GM12878 (cell line): Measurements from ENCODE around the gene MTO1. TPM values are rescaled to one million over a fixed set of nuclear protein-coding genes. Genes with fewer than 3 reads are reported as not detected.

ENCODE experiments used
- ATAC-seq: fragments of 200-7000 bp; cut with Tn5 transposase; 3 replicates; pipeline ENCODE4 v1.9.1; 2020; ENCODE audit warnings: mild to moderate bottlenecking, moderate library complexity
- BruUV-seq: library from RNA; stranded (reverse); fragments of 400-500 nt; replicated peaks from 2 replicates; lab custom pipeline; 2021; lab: Mats Ljungman, UMichigan
- CTCF ChIA-PET: fragments of 300-600 bp; sonication (Branson Sonifier 250); formaldehyde crosslinking; extraction: SDS; loops from one replicate; lab custom pipeline; 2021; ENCODE audit warnings: inconsistent platforms; lab: Yijun Ruan, JAX
- POLR2A ChIA-PET: fragments of 350-600 bp; formaldehyde crosslinking; extraction: SDS; loops from one replicate; lab custom pipeline; 2021; ENCODE audit warnings: inconsistent platforms; lab: Charles Lee
- RAD21 ChIA-PET: fragments of 300-600 bp; sonication (Branson Sonifier 250); formaldehyde crosslinking; loops from one replicate; lab custom pipeline; 2023; ENCODE audit warnings: antibody characterized with exemption; ENCODE audit not compliant: unreplicated experiment; lab: Charles Lee
- SMC1A ChIA-PET: fragments of 300-600 bp; sonication (Branson Sonifier 250); formaldehyde crosslinking; loops from one replicate; lab custom pipeline; 2023; ENCODE audit not compliant: unreplicated experiment, uncharacterized antibody; lab: Charles Lee
- DNase-seq: peaks from one replicate; pipeline ENCODE4 v3.0.0-alpha.2; 2011; ENCODE audit warnings: low read depth, low spot score
- FAIRE-seq: peaks from 3 replicates; lab custom pipeline; 2011; peaks lifted over from hg19 to GRCh38; lab: Jason Lieb, UNC
- H2AFZ ChIP-seq: 2 replicates; pipeline ENCODE4 v1.6.0; 2011; ENCODE audit warnings: low read depth, low read length, control low read depth; ENCODE audit not compliant: control insufficient read depth
- H3K27ac ChIP-seq: 2 replicates; pipeline ENCODE4 v1.5.1; 2011; ENCODE audit warnings: control low read depth; ENCODE audit not compliant: control insufficient read depth, insufficient read depth
- H3K27me3 ChIP-seq, 2 experiments: replicated peaks in 1 of 2; 2 replicates each; pipeline versions ENCODE4 v1.6.0 to v1.6.1; 2011; ENCODE audit warnings: low read length in 1 of 2; ENCODE audit not compliant: control insufficient read depth in 2 of 2, insufficient read depth in 2 of 2
- H3K36me3 ChIP-seq, 2 experiments: 2 replicates each; pipeline ENCODE4 v1.5.1; 2011; ENCODE audit warnings: low read length in 1 of 2; ENCODE audit not compliant: control insufficient read depth in 2 of 2, insufficient read depth in 2 of 2
- H3K4me1 ChIP-seq: 2 replicates; pipeline ENCODE4 v1.6.1; 2011; ENCODE audit warnings: mild to moderate bottlenecking, low read length, moderate library complexity, mixed read lengths; ENCODE audit not compliant: control insufficient read depth, insufficient read depth
- H3K4me2 ChIP-seq: 2 replicates; pipeline ENCODE4 v1.6.0; 2011; ENCODE audit warnings: control low read depth; ENCODE audit not compliant: control insufficient read depth, insufficient read depth
- H3K4me3 ChIP-seq: fragments of 200-600 bp; sonication (generic); 2 replicates; pipeline ENCODE4 v1.5.1; 2016
- H3K79me2 ChIP-seq: 2 replicates; pipeline ENCODE4 v1.6.0; 2011; ENCODE audit warnings: low read length; ENCODE audit not compliant: control insufficient read depth, insufficient read depth
- H3K9ac ChIP-seq: 2 replicates; pipeline ENCODE4 v1.8.0; 2011; ENCODE audit warnings: low read length, control low read depth, mixed read lengths; ENCODE audit not compliant: control insufficient read depth, insufficient read depth
- H3K9me3 ChIP-seq: replicated peaks from 3 replicates; pipeline ENCODE4 v1.5.1; 2011; ENCODE audit warnings: mild to moderate bottlenecking, low read length; ENCODE audit not compliant: control insufficient read depth, insufficient read depth
- H4K20me1 ChIP-seq: 2 replicates; pipeline ENCODE4 v1.6.0; 2011; ENCODE audit not compliant: control insufficient read depth, insufficient read depth
- BACH1 ChIP-seq: fragments of 450-650 bp; IDR thresholded peaks from 2 replicates; pipeline ENCODE4 v1.6.1; 2017; ENCODE audit warnings: mild to moderate bottlenecking, borderline replicate concordance
- CREM ChIP-seq: IDR thresholded peaks from 2 replicates; pipeline ENCODE4 v1.6.1; 2014; ENCODE audit warnings: antibody characterized with exemption, low read depth
- E4F1 ChIP-seq: fragments of 450-650 bp; IDR thresholded peaks from 2 replicates; pipeline ENCODE4 v1.6.1; 2018; ENCODE audit warnings: borderline replicate concordance, mild to moderate bottlenecking; ENCODE audit not compliant: partially characterized antibody
- ETV6 ChIP-seq, 2 experiments: fragments of 450-650 bp in 1 of 2; IDR thresholded peaks in 1 of 2; conservative IDR thresholded peaks in 1 of 2; 2 replicates each; pipeline ENCODE4 v1.6.1; 2014; ENCODE audit warnings: antibody characterized with exemption in 1 of 2, borderline replicate concordance in 1 of 2, low read depth in 1 of 2, mild to moderate bottlenecking in 1 of 2, moderate library complexity in 1 of 2
- EZH2 ChIP-seq: IDR thresholded peaks from 2 replicates; pipeline ENCODE4 v1.6.1; 2012; ENCODE audit warnings: low read depth, mild to moderate bottlenecking, control low read depth, inconsistent platforms, low read length, borderline replicate concordance; ENCODE audit not compliant: control insufficient read depth
- MAX ChIP-seq: IDR thresholded peaks from 2 replicates; pipeline ENCODE4 v1.6.1; 2012; ENCODE audit warnings: low read depth, low read length, improper control_type of control experiment
- MEF2B ChIP-seq: fragments of 450-650 bp; IDR thresholded peaks from 2 replicates; pipeline ENCODE4 v1.6.1; 2018; ENCODE audit warnings: mild to moderate bottlenecking, moderate library complexity; ENCODE audit not compliant: partially characterized antibody, poor library complexity, severe bottlenecking
- MYC ChIP-seq: IDR thresholded peaks from 2 replicates; pipeline ENCODE4 v1.6.1; 2011; ENCODE audit warnings: mild to moderate bottlenecking, low read length, moderate library complexity, inconsistent platforms; ENCODE audit not compliant: insufficient read depth, insufficient replicate concordance, insufficient read length, severe bottlenecking
- SMAD1 ChIP-seq: fragments of 450-650 bp; IDR thresholded peaks from 2 replicates; pipeline ENCODE4 v1.6.1; 2018; ENCODE audit warnings: mild to moderate bottlenecking, low read depth; ENCODE audit not compliant: partially characterized antibody
- SP1 ChIP-seq: IDR thresholded peaks from one replicate; pipeline ENCODE4 v1.6.1; 2011; ENCODE audit warnings: low read depth, low read length
- TARDBP ChIP-seq: IDR thresholded peaks from 2 replicates; pipeline ENCODE4 v1.6.1; 2016; ENCODE audit warnings: borderline replicate concordance
- ZNF687 ChIP-seq: fragments of 450-650 bp; IDR thresholded peaks from 2 replicates; pipeline ENCODE4 v1.6.1; 2017; ENCODE audit warnings: mild to moderate bottlenecking, moderate library complexity
- WGBS: methylation state at CpG from one replicate; pipeline ENCODE4 v1.1.6; 2016; ENCODE audit warnings: low lambda C conversion rate; ENCODE audit not compliant: insufficient replicate concordance, insufficient coverage; ENCODE audit errors: missing lambda C conversion rate; 5-methylcytosine and 5-hydroxymethylcytosine counted together
- in situ Hi-C: fragments of 300-500 bp; cut with MboI; formaldehyde crosslinking; loops from 9 replicates; pipeline ENCODE4 v1.14.3; 2018; ENCODE audit warnings: mixed read lengths
- intact Hi-C: fragments of 100-400 bp; cut with micrococcal nuclease; formaldehyde crosslinking; loops from one replicate; pipeline ENCODE4 v1.14.2; 2022; ENCODE audit not compliant: unreplicated experiment
- polyA plus RNA-seq, 11 experiments: library from polyadenylated mRNA; depleted of rRNA in 4 of 11; unstranded in 6 of 11; stranded (reverse) in 5 of 11; fragments of >200 nt; fragmentation: Nextera tagmentation in 4 of 11; fragmentation: Illumina TruSeq in 1 of 11; extraction: Ambion mirVana in 4 of 11; extraction: Trizol in 1 of 11; gene quantifications; 1 replicate in 1 of 11; 2 replicates in 10 of 11; pipeline versions ENCODE4 v1.2.1 to v1.2.3, GENCODE V29; 2011 to 2016; ENCODE audit warnings: inconsistent platforms in 2 of 11, missing spikeins in 2 of 11, low read depth in 1 of 11
- total RNA-seq, 4 experiments: library from RNA; depleted of rRNA in 3 of 4; stranded (reverse); fragments of >200 nt in 3 of 4; fragmentation: Illumina TruSeq in 1 of 4; extraction: Trizol in 1 of 4; gene quantifications; 2 replicates each; pipeline versions ENCODE4 v1.2.1 to v1.2.3, GENCODE V29; 2013 to 2021

The MTO1 gene
- total and polyA plus RNA-seq, 10 of the 15 experiments (the other 5 are each of a cell fraction or from before 2014, with no cell fraction given), result 24.8 to 53.6 (median 33.1) TPM

GRCh38 chr6:73451223-73452106, 10.1 kb upstream of the MTO1 start (continued):
- TF ChIP-seq SMAD1, result no peak
- peak; percentile 89 for TF ChIP-seq ZNF687

- FAIRE-seq (no peak), ATAC-seq (peak; percentile 85), DNase-seq (no peak)
- H4K20me1 ChIP-seq, result no peaks in the 10 kb centered on the region
- BruUV-seq, result no TSS peak
- RAD21 ChIA-PET, result interaction anchor here (0.6 to 4.3 kb wide), 9 partner anchors 10 to 201 kb away, joined by 5 to 42 read pairs (median 9); partner anchors contain the start of genes EEF1A1, MTO1 and SLC17A5
- POLR2A ChIA-PET, result interaction anchor here (0.6 to 3.2 kb wide), 8 partner anchors 8 to 202 kb away, joined by 3 to 42 read pairs (median 4); partner anchors contain the start of genes EEF1A1, MTO1 and SLC17A5
- intact Hi-C loops, result loop anchor here (5.0 kb wide), 2 partner anchors 160 to 200 kb away; partner anchors contain the start of gene SLC17A5
- SMC1A ChIA-PET, result interaction anchor here (0.8 to 3.4 kb wide), 5 partner anchors 10 to 159 kb away, joined by 4 to 23 read pairs (median 16); partner anchors contain the start of genes EEF1A1 and MTO1
- peak within 1 kb of the TSS; percentile 97 for H3K9ac ChIP-seq
- H3K79me2 ChIP-seq, result peaks cover 48% of the 10 kb centered on the region
- CTCF ChIA-PET, result interaction anchor here (1.2 to 3.8 kb wide), 6 partner anchors 10 to 201 kb away, joined by 3 to 31 read pairs (median 8); partner anchors contain the start of genes MTO1 and SLC17A5
- H3K4me1 ChIP-seq, result 0 out of 2 replicates have a peak, but pooled peaks cover 3% of the 10 kb centered on the region
- in situ Hi-C loops, result no loop called here
- no peaks in the 10 kb centered on the region for H3K27me3 ChIP-seq
- peak within 1 kb of the TSS; percentile 90 for H3K4me2 ChIP-seq
- 1% methylated on average over 23 of the region's 23 CpGs for WGBS
- peak within 1 kb of the TSS; percentile 59 for H2AFZ ChIP-seq
- H3K36me3 ChIP-seq, result no peaks in the 10 kb centered on the region
- peak within 1 kb of the TSS; percentile 95 for H3K27ac ChIP-seq
- no peaks in the 10 kb centered on the region for H3K9me3 ChIP-seq
- H3K4me3 ChIP-seq, result peak within 1 kb of the TSS; percentile 91
- TF ChIP-seq MYC (no peak), ETV6 (conservative IDR thresholded peaks at IDR 0.05 in 1 of 2, IDR thresholded peaks at IDR 0.05 in 1 of 2; ENCODE audit: borderline replicate concordance in 1 of 2, low read depth in 1 of 2) (no peak; a peak in 1 of 4 replicates), SMAD1 (no peak), EZH2 (no peak), TARDBP (peak; percentile 39; the same call in 1 of the 2 replicates), SP1 (no peak), E4F1 (no peak), CREM (peak; percentile 10; the same call in 1 of the 2 replicates), MAX (no peak), BACH1 (no peak; the same call in 1 of the 2 replicates), MEF2B (no peak)
Observed at GRCh38 chr6:73452107-73452461, 9.5 kb upstream of the MTO1 start, which contains the start of gene CGAS. Gene CGAS (minus strand): TSS chr6:73452297. CDS start chr6:73452181, 116 bp downstream.
